NOMO-1 treated with DMSO at 0.1 percent for 48 hours (cell line): Measurements from ENCODE around the gene SF3A2.
"Not testable (repeated sequence)": the region's sequence is repeated elsewhere in the genome, so short reads cannot be mapped to it uniquely, and the experiment has no call there.

Source experiments
- DNase-seq: peaks from one replicate; lab custom pipeline; 2025; ENCODE audit not compliant: unreplicated experiment; lab: John Stamatoyannopoulos, UW

The SF3A2 gene

GRCh38 chr19:2273356-2274184, 36.9 kb downstream of the SF3A2 start:
- peak; percentile 77 for DNase-seq

- DNase-seq: no peak
These were observed 37.6 kb downstream of the SF3A2 start for GRCh38 chr19:2274185-2274711.

GRCh38 chr19:2274931-2275535, 38.4 kb downstream of the SF3A2 start:
- peak; percentile 70 for DNase-seq

- DNase-seq: no peak
These were observed 39.2 kb downstream of the SF3A2 start for GRCh38 chr19:2275588-2276428.

- no peak for DNase-seq
These were observed 39.9 kb downstream of the SF3A2 start for GRCh38 chr19:2276429-2276986.

- no peak for DNase-seq
These were observed 40.5 kb downstream of the SF3A2 start for GRCh38 chr19:2277138-2277537.

- no peak for DNase-seq
These were observed 42.0 kb downstream of the SF3A2 start for GRCh38 chr19:2278459-2279158.

- no peak for DNase-seq
These were observed 44.1 kb downstream of the SF3A2 start for GRCh38 chr19:2280633-2281264.

GRCh38 chr19:2281265-2282061, 44.8 kb downstream of the SF3A2 start:
- not testable (repeated sequence) for DNase-seq

- peak; percentile 66 for DNase-seq
These were observed 45.6 kb downstream of the SF3A2 start, which contains the start of gene PEAK3 for GRCh38 chr19:2282062-2282861. Gene PEAK3, minus strand, starts transcription at chr19:2282175. Its CDS starts 1,244 bp downstream, at chr19:2280931.

- DNase-seq: no peak
These were observed 46.2 kb downstream of the SF3A2 start for GRCh38 chr19:2282862-2283237.

- no peak for DNase-seq
These were observed 47.3 kb downstream of the SF3A2 start for GRCh38 chr19:2283835-2284507.

GRCh38 chr19:2286402-2287140, 49.9 kb downstream of the SF3A2 start:
- DNase-seq: no peak

GRCh38 chr19:2287585-2288337, 51.1 kb downstream of the SF3A2 start:
- no peak for DNase-seq

GRCh38 chr19:2288338-2288817, 51.8 kb downstream of the SF3A2 start:
- peak; percentile 45 for DNase-seq
